Spleen (tissue), 7 donors: ENCODE data around the gene NUDT19.
"Not testable (repeated sequence)": the region's sequence is repeated elsewhere in the genome, so short reads cannot be mapped to it uniquely, and the experiment has no call there.

Source experiments
- CTCF ChIP-seq, 11 experiments: fragments of 200-600 bp in 7 of 11; fragments of 450-650 bp in 4 of 11; sonication (generic) in 4 of 11; IDR thresholded peaks in 8 of 11; conservative IDR thresholded peaks in 3 of 11; 1 replicate in 7 of 11; 2 replicates in 4 of 11; pipeline versions ENCODE4 v1.4.0 to v1.8.0; 2016 to 2021; ENCODE audit warnings: antibody characterized with exemption in 11 of 11, inconsistent platforms in 4 of 11, mild to moderate bottlenecking in 1 of 11
- POLR2AphosphoS5 ChIP-seq, 3 donors: sonication (generic); formaldehyde crosslinking; IDR thresholded peaks; one replicate each; pipeline ENCODE4 v1.5.1; 2017; ENCODE audit warnings: antibody characterized with exemption in 3 of 3
- donor health status: DM: no; HTN: no; CAD: no; lungs with moderate emphysema.
- donor health status: DM: no; HTN: no; CAD: no.
- donor health status: DM: no; HTN: no; CAD: no.

GRCh38 chr19:32716203-32716602 lies 24.6 kb downstream of the NUDT19 start:
- TF ChIP-seq CTCF (IDR thresholded peaks at IDR 0.05 in 8 of 11, conservative IDR thresholded peaks at IDR 0.05 in 3 of 11); POLR2AphosphoS5 (IDR thresholded peaks at IDR 0.05): not testable (repeated sequence)
